ENCODE results near the gene RASGEF1C. TPM values are rescaled to one million over a fixed set of nuclear protein-coding genes. Genes with fewer than 3 reads are reported as not detected.
"Not testable (repeated sequence)": the region's sequence is repeated elsewhere in the genome, so short reads cannot be mapped to it uniquely, and the experiment has no call there.

The RASGEF1C gene
- total RNA-seq, 4 donors from 2014 or later, result 1.7 TPM; not detected in 3

GRCh38 chr5:180127682-180128670 lies 81.0 kb downstream of the RASGEF1C start:
- TF ChIP-seq CTCF (IDR thresholded peaks at IDR 0.05) (no peak), POLR2A (IDR thresholded peaks at IDR 0.05) (no peak)
- H3K27ac ChIP-seq, result no peak overlapping the region
- H3K4me3 ChIP-seq, result no peak overlapping the region
- peak in 1 of 3 donors; percentile 8 for DNase-seq
- H3K9me3 ChIP-seq, result no peaks in the 10 kb centered on the region
- no peaks in the 10 kb centered on the region for H3K36me3 ChIP-seq
- no peaks in the 10 kb centered on the region for H3K27me3 ChIP-seq
- peaks cover 0 to 5% (median 0%) of the 10 kb centered on the region in 4 donors for H3K4me1 ChIP-seq

GRCh38 chr5:180126716-180127681 lies 82.0 kb downstream of the RASGEF1C start:
- TF ChIP-seq POLR2A (IDR thresholded peaks at IDR 0.05) (no peak), CTCF (IDR thresholded peaks at IDR 0.05) (peak in 4 of 6 experiments; percentile 57 to 65 (median 60))
- peak; percentile 13 to 56 (median 29) for DNase-seq
- Histone ChIP-seq H3K27ac (no peak overlapping the region), H3K27me3 (no peaks in the 10 kb centered on the region), H3K36me3 (no peaks in the 10 kb centered on the region), H3K4me1 (peaks cover 0 to 5% (median 0%) of the 10 kb centered on the region in 4 donors), H3K9me3 (no peaks in the 10 kb centered on the region), H3K4me3 (no peak overlapping the region)

GRCh38 chr5:180126156-180126555 lies 82.9 kb downstream of the RASGEF1C start:
- not testable (repeated sequence) for H3K27ac ChIP-seq, H3K4me1 ChIP-seq, H3K27me3 ChIP-seq, H3K9me3 ChIP-seq, H3K36me3 ChIP-seq, H3K4me3 ChIP-seq
- peak in 2 of 3 donors; percentile 4 for DNase-seq

GRCh38 chr5:180124662-180125061 lies 84.3 kb downstream of the RASGEF1C start:
- not testable (repeated sequence) for H3K4me3 ChIP-seq, H3K4me1 ChIP-seq, H3K27ac ChIP-seq, H3K27me3 ChIP-seq, H3K36me3 ChIP-seq, H3K9me3 ChIP-seq
- DNase-seq, result peak in 2 of 3 donors; percentile 0 to 25

- Histone ChIP-seq H3K4me1 (peaks cover 0 to 5% (median 0%) of the 10 kb centered on the region in 4 donors), H3K27me3 (no peaks in the 10 kb centered on the region), H3K27ac (no peak overlapping the region), H3K9me3 (no peaks in the 10 kb centered on the region), H3K4me3 (no peak overlapping the region), H3K36me3 (no peaks in the 10 kb centered on the region)
- no peak for TF ChIP-seq CTCF (IDR thresholded peaks at IDR 0.05)
- no peak for TF ChIP-seq POLR2A (IDR thresholded peaks at IDR 0.05)
- DNase-seq, result no peak
Observed at GRCh38 chr5:180122875-180123274, 86.1 kb downstream of the RASGEF1C start.

- peak in 1 of 3 donors; percentile 10 for DNase-seq
- H3K4me3 ChIP-seq, result no peak overlapping the region
- no peak for TF ChIP-seq CTCF (IDR thresholded peaks at IDR 0.05)
- TF ChIP-seq POLR2A (IDR thresholded peaks at IDR 0.05), result no peak
- H3K27me3 ChIP-seq, result no peaks in the 10 kb centered on the region
- peaks cover 0 to 2% (median 0%) of the 10 kb centered on the region in 4 donors for H3K4me1 ChIP-seq
- H3K36me3 ChIP-seq, result no peaks in the 10 kb centered on the region
- H3K9me3 ChIP-seq, result no peaks in the 10 kb centered on the region
- no peak overlapping the region for H3K27ac ChIP-seq
Observed at GRCh38 chr5:180121826-180122413, 87.1 kb downstream of the RASGEF1C start.

Data from Peyer's patch (tissue), 4 donors.